Measurements from ENCODE around the gene PCDHB5. TPM values are rescaled to one million over a fixed set of nuclear protein-coding genes. Genes with fewer than 3 reads are reported as not detected.
A peak's percentile ranks its signal among the peaks of the same experiment; 100 is the strongest.

The PCDHB5 gene
- total RNA-seq (2016; rRNA removed; fragmentation: Illumina TruSeq; extraction: Trizol) = 0.07 TPM in 1 of 2 replicates, not detected in the other
- total RNA-seq (2016; cell fraction: cytosol; rRNA removed; fragmentation: Illumina TruSeq; extraction: Trizol; ENCODE audit: low read depth) = not detected in 2 replicates
- total RNA-seq (2016; cell fraction: insoluble cytoplasmic fraction; rRNA removed; fragmentation: Illumina TruSeq; extraction: Trizol) = 0.24 and 0.34 TPM in 2 replicates
- total RNA-seq (2016; cell fraction: membrane; rRNA removed; fragmentation: Illumina TruSeq; extraction: Trizol) = not detected in 2 replicates
- 0.19 and 0.31 TPM in 2 replicates for total RNA-seq (2016; cell fraction: nucleus; rRNA removed; fragmentation: Illumina TruSeq; extraction: Trizol)
- polyA plus RNA-seq (2011; rRNA removed) = 0.03 and 0.08 TPM in 2 replicates
- 0.04 and 0.08 TPM in 2 replicates for polyA plus RNA-seq (2011; cell fraction: cytosol; rRNA removed)
- 0.26 and 0.34 TPM in 2 replicates for polyA plus RNA-seq (2011; cell fraction: nucleus; rRNA removed)
- polyA plus RNA-seq (2012) = 0.05 and 0.07 TPM in 2 replicates
- not detected in 2 replicates for polyA plus RNA-seq (2016; cell fraction: cytosol; fragmentation: Illumina TruSeq; extraction: Trizol; ENCODE audit: low read depth)
- 0.11 TPM in 1 of 2 replicates, not detected in the other for polyA plus RNA-seq (2016; cell fraction: insoluble cytoplasmic fraction; fragmentation: Illumina TruSeq; extraction: Trizol; ENCODE audit: low read depth)
- not detected in 2 replicates for polyA plus RNA-seq (2016; cell fraction: membrane; fragmentation: Illumina TruSeq; extraction: Trizol; ENCODE audit: low read depth)
- polyA plus RNA-seq (2016; cell fraction: nucleus; fragmentation: Illumina TruSeq; extraction: Trizol; ENCODE audit: insufficient read depth, low read depth) = 0.22 and 0.41 TPM in 2 replicates
- 0.04 TPM in 1 of 2 replicates, not detected in the other for polyA minus RNA-seq (2011; rRNA and poly(A)+ RNA removed; ENCODE audit: low replicate concordance)
- polyA minus RNA-seq (2011; cell fraction: cytosol; rRNA and poly(A)+ RNA removed) = not detected in 2 replicates
- 0.13 TPM in 1 of 2 replicates, not detected in the other for polyA minus RNA-seq (2011; cell fraction: nucleus; rRNA and poly(A)+ RNA removed)
- not detected for Bru-seq, nascent RNA
- percentile 26 among the genes with signal in this experiment for BruChase-seq, experiment 1, labeled RNA remaining after a 6-hour chase
- percentile 29 among the genes with signal in this experiment for BruChase-seq, experiment 2, labeled RNA remaining after a 2-hour chase
- long read RNA-seq, experiment 1 = 0 reads
- long read RNA-seq, experiment 2 = 0 reads

- DNase-seq (ENCODE audit: low spot score) (no peak), FAIRE-seq (no peak), ATAC-seq (no peak; the same call in 2 of the 3 replicates)
- Histone ChIP-seq H3K9me3 (ENCODE audit: low read length) (peaks cover 9% of the 10 kb centered on the region), H4K20me1 (ENCODE audit: insufficient read depth, low read length) (no peaks in the 10 kb centered on the region), H3K4me3 (replicated peaks in 1 of 3; ENCODE audit: insufficient read depth in 1 of 3, low read depth in 2 of 3, low read length in 3 of 3) (no peak within 1 kb of the TSS), H3K79me2 (ENCODE audit: insufficient read depth, low read length) (no peaks in the 10 kb centered on the region), H3K27me3 (ENCODE audit: control insufficient read depth in 1 of 2, insufficient read depth in 2 of 2, low read length in 2 of 2) (no peaks in the 10 kb centered on the region), H3K27ac (ENCODE audit: extremely low read length, insufficient read depth, low read length) (no peak within 1 kb of the TSS), H3K36me3 (replicated peaks in 1 of 2; ENCODE audit: control insufficient read depth in 1 of 2, insufficient read depth in 2 of 2, low read length in 2 of 2) (no peaks in the 10 kb centered on the region), H2AFZ (ENCODE audit: low read length) (no peak within 1 kb of the TSS), H3K9ac (ENCODE audit: insufficient read depth, low read depth, low read length) (no peak within 1 kb of the TSS), H3K4me2 (ENCODE audit: low read depth, low read length) (0 out of 2 replicates have a peak within 1 kb of the TSS, but pooled peaks have one; percentile 7), H3K4me1 (ENCODE audit: insufficient read depth, low read length) (no peaks in the 10 kb centered on the region)
- intact Hi-C loops (cut with micrococcal nuclease; ENCODE audit: unreplicated experiment) = no loop called here
- TF ChIP-seq CTCF (CRISPR knock-in tag; IDR thresholded peaks at IDR 0.05) (peak; percentile 30; the same call in 1 of the 2 replicates), PRPF4 (IDR thresholded peaks at IDR 0.05; ENCODE audit: low read depth, low read length, poor library complexity, severe bottlenecking) (no peak)
- ChIA-PET CTCF (ENCODE audit: low intra/inter-chr PET ratio, low total read pairs) (no interaction called here), POLR2A (no interaction called here)
- in situ Hi-C loops (cut with HindIII; ENCODE audit: extremely low pct_ligation_motif_present, low pct_unique_long_range_greater_than_20kb) = no loop called here
- no TSS peak for BruUV-seq (replicated peaks)
- 47% methylated on average over 22 of the region's 22 CpGs for WGBS (ENCODE audit: low lambda C conversion rate)
These were observed at the start of gene PCDHB5 for GRCh38 chr5:141135030-141135717. TSS of gene PCDHB5 (plus strand) at chr5:141135206. CDS start at chr5:141135435, 229 bp downstream.
